Mesodermal cell (in vitro differentiated cells): Measurements from ENCODE around the gene MAN1B1.

Source experiments
- H3K27ac ChIP-seq: 2 replicates; pipeline ENCODE4 v1.7.0; 2013; ENCODE audit warnings: mild to moderate bottlenecking, low read depth, low read length, moderate library complexity; ENCODE audit not compliant: severe bottlenecking
- H3K36me3 ChIP-seq: 2 replicates; pipeline ENCODE4 v1.7.1; 2013; ENCODE audit warnings: mild to moderate bottlenecking, low read length, moderate library complexity; ENCODE audit not compliant: control insufficient read depth, insufficient read depth
- H3K4me1 ChIP-seq: one replicate; pipeline ENCODE4 v1.7.1; 2013; ENCODE audit warnings: mild to moderate bottlenecking, low read length; ENCODE audit not compliant: insufficient read depth, control insufficient read depth, poor library complexity, severe bottlenecking
- H3K4me3 ChIP-seq: 2 replicates; pipeline ENCODE4 v1.7.0; 2013; ENCODE audit warnings: low read length, control low read depth, mild to moderate bottlenecking; ENCODE audit not compliant: insufficient read depth, poor library complexity, severe bottlenecking; ENCODE audit errors: extremely low read depth
- H3K9me3 ChIP-seq: 2 replicates; pipeline ENCODE4 v1.7.1; 2013; ENCODE audit warnings: mild to moderate bottlenecking, low read length, moderate library complexity; ENCODE audit not compliant: control insufficient read depth
- WGBS, 2 experiments: methylation state at CpG; one replicate each; pipeline ENCODE4 v1.1.5; 2013; ENCODE audit warnings: missing lambda C conversion rate in 2 of 2; ENCODE audit not compliant: insufficient coverage in 2 of 2; 5-methylcytosine and 5-hydroxymethylcytosine counted together

The MAN1B1 gene

DNA sequence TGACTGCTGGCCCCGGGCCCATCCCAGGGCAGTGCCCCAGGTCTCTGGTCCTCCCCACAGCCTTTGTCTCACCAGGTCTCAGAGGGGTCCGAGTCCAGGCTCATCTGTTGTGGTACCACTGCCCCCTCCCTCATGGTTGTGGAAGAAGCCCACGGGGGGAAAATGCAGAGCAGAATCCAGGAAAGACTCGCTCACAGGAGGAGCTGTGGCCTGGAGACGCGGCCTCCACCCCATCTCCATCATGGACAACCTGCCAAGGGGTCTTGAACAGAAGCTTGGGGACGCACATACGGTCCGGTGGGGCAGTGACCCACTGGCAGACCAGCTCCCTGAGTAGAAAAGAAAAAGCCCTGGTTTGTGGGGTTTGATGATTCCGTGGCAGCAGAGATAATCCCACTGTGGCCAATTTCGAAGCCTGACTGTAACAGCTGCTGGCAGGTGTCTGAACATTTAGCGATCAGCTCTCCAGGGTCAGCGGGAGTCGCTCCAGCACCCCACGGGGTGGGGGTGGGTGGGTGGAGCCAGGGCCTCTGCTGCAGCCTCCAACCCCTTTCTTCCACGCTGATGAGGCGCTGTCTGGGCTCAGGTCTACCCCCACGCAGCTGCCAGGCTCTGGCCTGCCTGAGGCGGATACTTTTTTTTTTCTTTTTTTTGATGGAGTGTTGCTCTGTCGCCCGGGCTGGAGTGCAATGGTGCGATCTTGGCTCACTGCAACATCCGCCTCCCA is 50.3 kb downstream of the MAN1B1 start:
- Histone ChIP-seq H3K4me1 (peaks cover 4% of the 10 kb centered on the region), H3K36me3 (no peaks in the 10 kb centered on the region), H3K4me3 (no peak overlapping the region), H3K27ac (no peak overlapping the region), H3K9me3 (no peaks in the 10 kb centered on the region)
- WGBS, 2 experiments, result 75 to 80% methylated on average over 11 to 15 of the region's 23 CpGs

DNA sequence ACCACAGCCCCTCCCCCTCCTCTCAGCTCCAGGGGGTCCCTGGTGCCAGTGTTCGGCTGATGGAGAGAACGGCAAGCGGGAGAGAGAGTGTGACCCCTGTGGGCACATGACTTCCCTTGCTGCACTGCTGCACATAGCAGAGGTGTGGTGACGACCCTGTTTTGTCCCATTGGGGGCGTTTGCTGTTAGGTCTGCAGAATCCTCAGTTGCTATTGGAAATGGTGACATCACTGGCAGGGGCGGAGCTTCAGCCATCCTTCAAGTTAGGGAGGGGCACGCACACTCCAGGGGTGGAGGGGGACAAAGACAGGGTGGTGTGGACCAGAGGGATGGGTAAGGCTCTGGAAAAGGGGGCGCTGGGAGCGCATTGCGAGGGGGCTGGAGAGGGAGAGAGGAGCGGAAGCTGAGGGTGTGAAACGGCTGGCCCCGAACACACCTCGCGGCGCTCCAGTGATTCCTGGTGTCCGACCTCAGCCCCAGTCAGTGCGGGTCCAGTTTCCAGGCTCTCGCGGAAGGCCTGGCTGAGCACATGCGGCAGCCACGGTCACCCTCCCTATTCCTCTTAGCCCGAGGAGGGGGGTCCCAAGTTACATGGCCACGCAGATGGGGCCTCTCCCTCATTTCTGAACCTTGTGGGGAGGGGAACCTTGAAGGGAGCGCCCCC is 51.4 kb downstream of the MAN1B1 start:
- WGBS, 2 experiments, result 11 to 15% methylated on average over 22 to 24 of the region's 25 CpGs
- Histone ChIP-seq H3K27ac (no peak overlapping the region), H3K36me3 (no peaks in the 10 kb centered on the region), H3K4me1 (peaks cover 4% of the 10 kb centered on the region), H3K9me3 (no peaks in the 10 kb centered on the region), H3K4me3 (no peak overlapping the region)

DNA sequence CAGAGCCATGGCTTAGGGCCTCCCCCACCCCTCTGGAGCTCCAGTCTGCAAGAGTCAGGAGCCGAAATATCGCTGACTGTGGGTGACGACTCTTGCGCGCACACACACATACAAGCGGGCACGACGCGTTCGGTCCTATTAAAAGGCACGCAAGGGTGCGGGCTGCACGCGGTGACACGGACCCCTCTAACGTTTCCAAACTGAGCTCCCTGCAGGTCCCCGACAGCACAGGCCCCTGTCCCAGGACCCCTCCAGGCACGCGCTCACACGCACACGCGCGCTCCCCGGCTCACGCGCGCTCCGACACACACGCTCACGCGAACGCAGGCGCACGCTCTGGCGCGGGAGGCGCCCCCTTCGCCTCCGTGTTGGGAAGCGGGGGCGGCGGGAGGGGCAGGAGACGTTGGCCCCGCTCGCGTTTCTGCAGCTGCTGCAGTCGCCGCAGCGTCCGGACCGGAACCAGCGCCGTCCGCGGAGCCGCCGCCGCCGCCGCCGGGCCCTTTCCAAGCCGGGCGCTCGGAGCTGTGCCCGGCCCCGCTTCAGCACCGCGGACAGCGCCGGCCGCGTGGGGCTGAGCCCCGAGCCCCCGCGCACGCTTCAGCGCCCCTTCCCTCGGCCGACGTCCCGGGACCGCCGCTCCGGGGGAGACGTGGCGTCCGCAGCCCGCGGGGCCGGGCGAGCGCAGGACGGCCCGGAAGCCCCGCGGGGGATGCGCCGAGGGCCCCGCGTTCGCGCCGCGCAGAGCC is 52.1 kb downstream of the MAN1B1 start, which contains the start of gene GRIN1:
Gene GRIN1 (plus strand): TSS at position 433 of the 746 bp plus-strand sequence. CDS start 333 bp downstream, outside the sequence.
- Histone ChIP-seq H3K4me1 (peaks cover 4% of the 10 kb centered on the region), H3K9me3 (no peaks in the 10 kb centered on the region), H3K27ac (no peak within 1 kb of the TSS), H3K4me3 (no peak within 1 kb of the TSS), H3K36me3 (no peaks in the 10 kb centered on the region)
- 11 to 12% methylated on average over 55 to 97 of the region's 104 CpGs for WGBS, 2 experiments

DNA sequence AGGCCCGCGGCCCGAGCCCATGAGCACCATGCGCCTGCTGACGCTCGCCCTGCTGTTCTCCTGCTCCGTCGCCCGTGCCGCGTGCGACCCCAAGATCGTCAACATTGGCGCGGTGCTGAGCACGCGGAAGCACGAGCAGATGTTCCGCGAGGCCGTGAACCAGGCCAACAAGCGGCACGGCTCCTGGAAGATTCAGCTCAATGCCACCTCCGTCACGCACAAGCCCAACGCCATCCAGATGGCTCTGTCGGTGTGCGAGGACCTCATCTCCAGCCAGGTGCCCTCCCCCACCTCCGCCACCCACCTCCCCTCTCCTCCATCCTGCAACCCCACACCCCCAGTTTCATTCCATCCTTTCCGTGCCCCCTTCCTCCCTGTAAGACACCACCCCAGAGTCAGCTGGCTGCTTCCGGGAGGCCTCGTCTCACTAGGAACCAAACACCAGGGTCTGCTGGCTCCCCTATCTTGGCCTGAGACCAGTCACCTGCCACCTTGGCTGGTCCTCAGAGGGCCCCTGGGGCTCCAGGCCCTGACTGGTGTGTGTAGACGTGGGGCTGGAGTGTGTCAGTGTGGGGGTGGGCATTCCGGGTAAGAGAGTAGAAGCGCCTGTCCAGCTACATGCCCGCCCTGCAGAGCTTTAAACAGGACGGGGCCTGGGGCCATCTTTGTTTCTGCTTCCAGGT is 52.8 kb downstream of the MAN1B1 start:
- Histone ChIP-seq H3K4me3 (no peak overlapping the region), H3K9me3 (no peaks in the 10 kb centered on the region), H3K27ac (no peak overlapping the region), H3K4me1 (peaks cover 4% of the 10 kb centered on the region), H3K36me3 (no peaks in the 10 kb centered on the region)
- WGBS, 2 experiments, result 30 to 37% methylated on average over 33 to 35 of the region's 37 CpGs

DNA sequence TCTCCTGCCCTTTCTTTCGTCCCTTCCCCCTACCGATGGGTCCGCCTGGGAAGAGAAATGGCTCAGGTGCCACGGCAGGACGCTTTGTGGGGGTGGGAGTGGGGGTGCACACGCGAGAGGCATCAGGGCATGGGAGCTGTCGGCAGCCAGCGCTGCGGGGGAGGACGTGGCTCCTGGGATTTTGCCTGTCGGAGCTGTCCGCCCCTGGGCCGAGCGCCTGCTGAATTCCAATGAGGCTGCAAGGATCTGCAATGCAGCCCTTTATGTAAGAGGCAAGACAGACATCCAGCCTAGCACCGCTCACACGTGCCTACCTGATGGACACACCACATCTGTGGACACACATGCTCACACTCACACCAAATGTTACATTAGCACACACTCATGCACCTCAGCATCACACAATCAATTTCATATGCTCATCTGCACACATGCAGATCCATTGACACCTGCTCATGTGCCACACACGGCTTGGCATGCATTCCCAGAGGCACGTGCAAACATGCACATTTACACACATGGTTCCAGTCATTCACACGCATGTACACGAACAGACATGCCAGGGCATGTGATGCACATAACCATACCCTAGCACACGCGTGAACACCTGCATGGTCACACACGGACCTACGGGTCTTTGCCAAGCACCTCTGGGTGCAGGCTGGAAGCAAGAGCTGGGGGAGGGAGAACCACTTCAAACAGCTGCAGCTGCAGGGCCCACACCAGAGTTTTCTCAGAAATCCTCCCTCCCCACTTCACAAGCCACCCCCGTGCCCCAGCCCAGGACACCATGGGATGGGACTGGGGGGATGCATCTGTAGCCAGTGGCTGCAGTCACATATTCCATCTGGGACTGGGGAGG is 53.6 kb downstream of the MAN1B1 start:
- Histone ChIP-seq H3K9me3 (no peaks in the 10 kb centered on the region), H3K4me1 (peaks cover 4% of the 10 kb centered on the region), H3K4me3 (no peak overlapping the region), H3K27ac (no peak overlapping the region), H3K36me3 (no peaks in the 10 kb centered on the region)
- 65 to 66% methylated on average over 25 of the region's 26 CpGs for WGBS, 2 experiments

DNA sequence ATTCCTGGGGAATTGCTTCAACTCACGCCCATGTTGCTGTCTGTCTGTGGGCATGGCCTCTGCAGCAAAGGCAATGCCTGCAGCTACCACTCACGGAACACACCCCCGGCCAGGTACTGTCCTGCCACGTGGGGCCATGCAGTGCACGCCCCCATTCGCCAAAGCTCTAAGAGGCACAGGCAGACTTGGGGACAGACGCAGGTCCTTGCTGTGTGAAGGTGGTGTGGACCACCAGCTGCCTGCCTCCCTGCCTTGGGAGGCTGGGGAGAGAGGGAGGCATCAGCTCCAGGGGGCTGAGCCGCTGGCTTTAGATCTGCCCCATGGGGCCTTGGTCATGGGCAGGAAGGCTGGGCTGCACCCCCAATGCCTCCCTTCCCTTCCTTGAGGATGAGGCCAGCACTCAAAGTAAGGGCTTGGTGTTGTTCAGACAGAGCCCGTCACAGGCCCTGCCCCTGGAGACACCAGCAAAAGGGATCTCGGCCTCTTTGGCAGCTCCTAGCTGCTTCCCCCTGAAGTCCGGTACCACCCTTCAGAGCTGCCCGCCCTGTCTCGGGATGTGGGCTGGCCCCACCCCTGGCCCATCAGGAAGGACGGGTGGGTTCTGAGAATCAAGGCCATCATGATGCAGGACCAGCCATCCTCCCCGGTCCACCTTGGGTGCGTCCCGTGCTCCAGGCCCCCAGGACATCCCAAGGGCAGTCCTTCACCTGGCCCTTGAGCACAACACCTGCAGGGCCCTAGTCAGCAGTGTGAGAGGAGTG is 54.4 kb downstream of the MAN1B1 start:
- 68 to 75% methylated on average over 15 to 17 of the region's 17 CpGs for WGBS, 2 experiments
- no peak overlapping the region for H3K27ac ChIP-seq
- H3K36me3 ChIP-seq, result no peaks in the 10 kb centered on the region
- H3K4me3 ChIP-seq, result no peak overlapping the region
- H3K4me1 ChIP-seq, result peaks cover 4% of the 10 kb centered on the region
- no peaks in the 10 kb centered on the region for H3K9me3 ChIP-seq

DNA sequence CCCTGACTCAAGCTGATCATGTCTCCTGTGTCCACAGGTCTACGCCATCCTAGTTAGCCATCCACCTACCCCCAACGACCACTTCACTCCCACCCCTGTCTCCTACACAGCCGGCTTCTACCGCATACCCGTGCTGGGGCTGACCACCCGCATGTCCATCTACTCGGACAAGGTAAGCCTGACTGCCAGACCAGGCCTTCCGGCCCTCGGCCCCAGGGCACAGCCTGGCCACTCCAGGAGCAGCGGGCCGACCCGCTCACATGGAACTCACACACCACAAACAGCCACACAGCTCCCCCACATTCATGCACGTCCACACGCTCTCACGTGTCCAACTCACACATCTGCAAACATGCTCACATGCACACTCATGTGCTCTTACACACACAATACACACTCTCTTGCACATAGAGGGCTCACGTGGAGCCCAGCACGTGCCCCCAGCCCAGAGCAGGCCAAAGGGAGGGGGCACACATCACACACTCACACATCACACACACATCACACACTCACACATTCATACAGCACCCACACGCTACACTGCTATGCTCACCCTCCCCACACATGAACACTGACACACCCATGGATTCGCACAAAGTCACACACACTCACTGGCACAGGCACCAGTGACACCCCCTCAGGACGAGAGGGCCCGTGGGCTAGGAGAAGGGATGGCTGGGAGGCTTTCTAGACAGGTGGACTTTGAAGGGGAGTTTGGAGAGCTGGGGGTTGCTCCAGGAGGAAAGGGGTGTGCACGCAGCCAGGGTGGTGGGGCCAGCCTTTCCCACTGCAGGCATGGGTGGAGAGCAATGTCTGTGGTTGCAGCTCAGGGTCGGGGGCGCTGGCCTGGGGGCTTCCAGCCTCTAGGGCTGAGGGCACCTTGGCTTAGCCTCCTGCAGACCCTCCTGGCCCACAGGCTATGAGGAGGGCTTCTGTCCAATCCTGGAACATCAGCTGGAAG is 55.5 kb downstream of the MAN1B1 start:
- 67 to 80% methylated on average over 16 to 21 of the region's 24 CpGs for WGBS, 2 experiments
- Histone ChIP-seq H3K27ac (no peak overlapping the region), H3K9me3 (no peaks in the 10 kb centered on the region), H3K4me1 (peaks cover 4% of the 10 kb centered on the region), H3K36me3 (no peaks in the 10 kb centered on the region), H3K4me3 (no peak overlapping the region)

DNA sequence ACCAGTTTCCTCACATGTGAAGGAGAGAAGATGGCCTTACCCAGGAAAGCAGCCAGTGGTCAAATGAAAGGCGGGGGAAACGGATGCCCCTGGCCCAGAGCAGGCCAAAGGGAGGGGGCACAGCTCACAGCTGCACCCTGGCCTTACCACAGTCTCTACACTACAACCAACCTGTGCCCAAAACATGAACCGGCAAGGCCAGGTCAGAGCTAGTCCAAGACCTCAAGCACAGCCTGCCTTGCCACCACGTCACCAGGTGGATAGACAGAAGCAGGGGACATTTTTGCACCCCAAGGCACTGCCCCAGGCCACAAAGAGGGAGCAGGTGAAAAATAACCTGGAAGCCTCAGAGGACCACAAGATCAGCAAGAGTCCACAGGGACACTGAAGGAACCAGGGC is 56.7 kb downstream of the MAN1B1 start:
- 56 to 88% methylated on average over 1 to 2 of the region's 4 CpGs for WGBS, 2 experiments
- Histone ChIP-seq H3K4me1 (peaks cover 4% of the 10 kb centered on the region), H3K4me3 (no peak overlapping the region)

More for the DNA sequence above, 56.7 kb downstream of the MAN1B1 start:
- no peaks in the 10 kb centered on the region for H3K36me3 ChIP-seq
- H3K9me3 ChIP-seq, result no peaks in the 10 kb centered on the region
- H3K27ac ChIP-seq, result no peak overlapping the region
